ENCODE measurements around the gene ARID3C.

The ARID3C gene

GRCh38 chr9:34625186-34625486, 3.7 kb downstream of the ARID3C start:
- no peak for DNase-seq

- no peak for DNase-seq
Measured at GRCh38 chr9:34624475-34625185, 4.2 kb downstream of the ARID3C start.

GRCh38 chr9:34623374-34624235, 5.3 kb downstream of the ARID3C start:
- DNase-seq: no peak

- peak; percentile 91 for DNase-seq
Measured at GRCh38 chr9:34620061-34620994, 8.5 kb downstream of the ARID3C start, which contains the start of gene DCTN3. DCTN3 (minus strand) TSS chr9:34620495; CDS start chr9:34620464, 31 bp downstream.

GRCh38 chr9:34615132-34615531, 13.7 kb downstream of the ARID3C start:
- no peak for DNase-seq

- DNase-seq: peak; percentile 81
Measured at GRCh38 chr9:34612788-34613390, 16.0 kb downstream of the ARID3C start.

GRCh38 chr9:34611811-34612787, 16.8 kb downstream of the ARID3C start, which contains the start of gene RPP25L:
RPP25L (minus strand) TSS chr9:34612097; CDS start chr9:34611296, 801 bp downstream.
- DNase-seq: peak; percentile 89

GRCh38 chr9:34611251-34611810, 17.5 kb downstream of the ARID3C start:
- DNase-seq: no peak

GRCh38 chr9:34610434-34611206, 18.2 kb downstream of the ARID3C start:
- no peak for DNase-seq

GRCh38 chr9:34607331-34607730, 21.5 kb downstream of the ARID3C start:
- DNase-seq: no peak

GRCh38 chr9:34606905-34607304, 22.0 kb downstream of the ARID3C start:
- no peak for DNase-seq

GRCh38 chr9:34606190-34606589, 22.7 kb downstream of the ARID3C start:
- DNase-seq: no peak

GRCh38 chr9:34603610-34604231, 25.1 kb downstream of the ARID3C start:
- peak; percentile 91 for DNase-seq

- DNase-seq: no peak
Measured at GRCh38 chr9:34601937-34602573, 26.8 kb downstream of the ARID3C start.

GRCh38 chr9:34600908-34601307, 28.0 kb downstream of the ARID3C start:
- no peak for DNase-seq

- DNase-seq: no peak
Measured at GRCh38 chr9:34599546-34599945, 29.3 kb downstream of the ARID3C start.

GRCh38 chr9:34594177-34594576, 34.7 kb downstream of the ARID3C start:
- DNase-seq: no peak

GRCh38 chr9:34592895-34593601, 35.8 kb downstream of the ARID3C start:
- no peak for DNase-seq
